Testis (tissue), 3 donors: Measurements from ENCODE around the gene GRIK2. TPM values are rescaled to one million over a fixed set of nuclear protein-coding genes. Genes with fewer than 3 reads are reported as not detected.
A peak's percentile ranks its signal among the peaks of the same experiment; 100 is the strongest.

Experiments
- DNase-seq: peaks from one replicate; pipeline ENCODE4 v3.0.0-alpha.2; 2019
- H3K27ac ChIP-seq, 2 donors: fragments of 200-600 bp; sonication (generic); one replicate each; pipeline ENCODE4 v1.5.1; 2019
- H3K27me3 ChIP-seq: fragments of 200-600 bp; sonication (generic); one replicate; pipeline ENCODE4 v1.5.1; 2019
- H3K36me3 ChIP-seq: fragments of 200-600 bp; sonication (generic); one replicate; pipeline ENCODE4 v1.5.1; 2017; ENCODE audit warnings: low read depth; ENCODE audit errors: missing control alignments
- H3K4me1 ChIP-seq: fragments of 200-600 bp; sonication (generic); one replicate; pipeline ENCODE4 v1.5.1; 2019
- H3K4me3 ChIP-seq, 2 donors: fragments of 200-600 bp; sonication (generic); one replicate each; pipeline ENCODE4 v1.5.1; 2017 to 2019
- H3K9me3 ChIP-seq: fragments of 200-600 bp; sonication (generic); one replicate; pipeline ENCODE4 v1.5.1; 2017
- CTCF ChIP-seq, 3 experiments: fragments of 450-650 bp in 2 of 3; fragments of 200-600 bp in 1 of 3; sonication (generic) in 1 of 3; IDR thresholded peaks; one replicate each; pipeline ENCODE4 v1.5.1; 2016 to 2019; ENCODE audit warnings: antibody characterized with exemption in 3 of 3, mild to moderate bottlenecking in 2 of 3, moderate library complexity in 1 of 3
- POLR2A ChIP-seq: fragments of 450-650 bp; IDR thresholded peaks from one replicate; pipeline ENCODE4 v1.6.1; 2017; ENCODE audit warnings: antibody characterized with exemption, mild to moderate bottlenecking, moderate library complexity
- WGBS, 2 donors: methylation state at CpG; one replicate each; pipeline ENCODE4 v1.1.5; 2018; 5-methylcytosine and 5-hydroxymethylcytosine counted together
- intact Hi-C: fragments of 100-400 bp; cut with DNase I; formaldehyde crosslinking; loops from one replicate; pipeline ENCODE4 v1.15.1; 2023; ENCODE audit warnings: low total_unique reads
- polyA plus RNA-seq: library from polyadenylated mRNA; stranded (reverse); fragments of 350-450 nt; fragmentation: Illumina TruSeq; extraction: RNeasy Lipid Tissue Mini Kit (QIAGEN cat#74804); gene quantifications from one replicate; pipeline ENCODE4 v1.2.3, GENCODE V29; 2014; ENCODE audit warnings: low read depth, low replicate concordance; ENCODE audit not compliant: insufficient read depth
- total RNA-seq, 2 donors: library from RNA; depleted of rRNA; stranded (reverse); fragments of >200 nt; gene quantifications; one replicate each; pipeline ENCODE4 v1.2.3, GENCODE V29; 2016

GRIK2 gene
- total and polyA plus RNA-seq, 3 donors from 2014 or later = 1.1 to 23.5 (median 12.4) TPM

- H3K4me3 ChIP-seq = no peak overlapping the region
- peak; percentile 24 for DNase-seq
- H3K4me1 ChIP-seq = no peaks in the 10 kb centered on the region
- H3K9me3 ChIP-seq = no peaks in the 10 kb centered on the region
- H3K36me3 ChIP-seq = no peaks in the 10 kb centered on the region
- TF ChIP-seq POLR2A = no peak
- no peak for TF ChIP-seq CTCF (IDR thresholded peaks at IDR 0.05)
- no peak overlapping the region for H3K27ac ChIP-seq
- intact Hi-C loops = no loop called here
- H3K27me3 ChIP-seq = no peaks in the 10 kb centered on the region
- WGBS, 2 donors = 58 to 61% methylated on average over 2 of the region's 2 CpGs
Observed at GRCh38 chr6:102114402-102114801, 720.9 kb downstream of the GRIK2 start.

GRCh38 chr6:102115911-102116310, 722.4 kb downstream of the GRIK2 start:
- DNase-seq = no peak
- Histone ChIP-seq H3K27me3 (no peaks in the 10 kb centered on the region), H3K4me1 (no peaks in the 10 kb centered on the region), H3K9me3 (no peaks in the 10 kb centered on the region), H3K27ac (no peak overlapping the region), H3K36me3 (no peaks in the 10 kb centered on the region), H3K4me3 (no peak overlapping the region)
- no peak for TF ChIP-seq POLR2A
- no peak for TF ChIP-seq CTCF (IDR thresholded peaks at IDR 0.05)
- WGBS, 2 donors = 78 to 91% methylated on average over 1 of the region's 1 CpG
- intact Hi-C loops = no loop called here

GRCh38 chr6:102118034-102118433, 724.5 kb downstream of the GRIK2 start:
- Histone ChIP-seq H3K9me3 (no peaks in the 10 kb centered on the region), H3K27ac (no peak overlapping the region), H3K36me3 (no peaks in the 10 kb centered on the region), H3K4me1 (no peaks in the 10 kb centered on the region), H3K27me3 (no peaks in the 10 kb centered on the region), H3K4me3 (no peak overlapping the region)
- intact Hi-C loops = no loop called here
- DNase-seq = no peak
- no peak for TF ChIP-seq POLR2A
- no peak for TF ChIP-seq CTCF (IDR thresholded peaks at IDR 0.05)
- 88 to 95% methylated on average over 1 of the region's 1 CpG for WGBS, 2 donors
